Activated naive CD8-positive, alpha-beta T cell treated with anti-CD3 and anti-CD28 coated beads for 36 hours (primary cell): ENCODE measurements around the gene RNF223. TPM values are rescaled to one million over a fixed set of nuclear protein-coding genes. Genes with fewer than 3 reads are reported as not detected.
"Not testable (repeated sequence)": the region's sequence is repeated elsewhere in the genome, so short reads cannot be mapped to it uniquely, and the experiment has no call there.

Experiments used
- DNase-seq: peaks from one replicate; pipeline ENCODE4 v3.0.0; 2021
- H3K27ac Mint-ChIP-seq: one replicate; pipeline ENCODE4 v1.8.0; 2022; ENCODE audit warnings: mild to moderate bottlenecking, moderate library complexity, mixed read lengths
- H3K27me3 Mint-ChIP-seq: one replicate; pipeline ENCODE4 v1.8.0; 2022; ENCODE audit warnings: mild to moderate bottlenecking, mixed read lengths
- H3K36me3 Mint-ChIP-seq: one replicate; pipeline ENCODE4 v1.8.0; 2021; ENCODE audit warnings: mild to moderate bottlenecking, mixed read lengths
- H3K4me1 Mint-ChIP-seq: one replicate; pipeline ENCODE4 v1.8.0; 2021; ENCODE audit warnings: mixed read lengths
- H3K4me3 Mint-ChIP-seq: one replicate; pipeline ENCODE4 v1.8.0; 2022; ENCODE audit warnings: mild to moderate bottlenecking, moderate library complexity, mixed read lengths
- H3K9me3 Mint-ChIP-seq: one replicate; pipeline ENCODE4 v1.8.0; 2022; ENCODE audit warnings: mixed read lengths
- total RNA-seq, 2 experiments: library from RNA; stranded (reverse); gene quantifications; one replicate each; pipeline ENCODE4 v1.2.3, GENCODE V29; 2021

The RNF223 gene
- total RNA-seq, 2 experiments from 2014 or later = not detected

- DNase-seq = no peak
- H3K27me3 Mint-ChIP-seq = no peaks in the 10 kb centered on the region
Measured at GRCh38 chr1:1085171-1085841, 11.2 kb upstream of the RNF223 start.

GRCh38 chr1:1084372-1085170 lies 10.5 kb upstream of the RNF223 start:
- Mint-ChIP-seq H3K36me3 (peaks cover 1% of the 10 kb centered on the region), H3K27ac (no peak overlapping the region), H3K4me3 (no peak overlapping the region), H3K27me3 (no peaks in the 10 kb centered on the region), H3K9me3 (no peaks in the 10 kb centered on the region), H3K4me1 (no peaks in the 10 kb centered on the region)
- no peak for DNase-seq

More at GRCh38 chr1:1085171-1085841, 11.2 kb upstream of the RNF223 start:
- H3K27ac Mint-ChIP-seq = no peak overlapping the region
- no peak overlapping the region for H3K4me3 Mint-ChIP-seq
- no peaks in the 10 kb centered on the region for H3K9me3 Mint-ChIP-seq
- H3K4me1 Mint-ChIP-seq = no peaks in the 10 kb centered on the region
- H3K36me3 Mint-ChIP-seq = peaks cover 1% of the 10 kb centered on the region

GRCh38 chr1:1083416-1084371 lies 9.6 kb upstream of the RNF223 start:
- H3K36me3 Mint-ChIP-seq = peaks cover 1% of the 10 kb centered on the region
- H3K27ac Mint-ChIP-seq = no peak overlapping the region
- DNase-seq = peak; percentile 4
- no peaks in the 10 kb centered on the region for H3K9me3 Mint-ChIP-seq
- H3K4me1 Mint-ChIP-seq = peaks cover 3% of the 10 kb centered on the region
- H3K27me3 Mint-ChIP-seq = no peaks in the 10 kb centered on the region
- no peak overlapping the region for H3K4me3 Mint-ChIP-seq

GRCh38 chr1:1082776-1083415 lies 8.8 kb upstream of the RNF223 start:
- H3K27ac Mint-ChIP-seq = no peak overlapping the region
- H3K36me3 Mint-ChIP-seq = peaks cover 1% of the 10 kb centered on the region
- no peak overlapping the region for H3K4me3 Mint-ChIP-seq
- H3K9me3 Mint-ChIP-seq = no peaks in the 10 kb centered on the region
- no peak for DNase-seq
- H3K27me3 Mint-ChIP-seq = no peaks in the 10 kb centered on the region
- peaks cover 3% of the 10 kb centered on the region for H3K4me1 Mint-ChIP-seq

GRCh38 chr1:1082239-1082775 lies 8.2 kb upstream of the RNF223 start:
- peaks cover 3% of the 10 kb centered on the region for H3K4me1 Mint-ChIP-seq
- H3K4me3 Mint-ChIP-seq = no peak overlapping the region
- no peak for DNase-seq
- peaks cover 1% of the 10 kb centered on the region for H3K36me3 Mint-ChIP-seq
- no peaks in the 10 kb centered on the region for H3K27me3 Mint-ChIP-seq
- H3K9me3 Mint-ChIP-seq = no peaks in the 10 kb centered on the region
- H3K27ac Mint-ChIP-seq = no peak overlapping the region

- Mint-ChIP-seq H3K27me3 (no peaks in the 10 kb centered on the region), H3K4me1 (peaks cover 3% of the 10 kb centered on the region), H3K36me3 (peaks cover 1% of the 10 kb centered on the region), H3K4me3 (no peak overlapping the region), H3K9me3 (no peaks in the 10 kb centered on the region), H3K27ac (no peak overlapping the region)
- DNase-seq = no peak
Measured at GRCh38 chr1:1081311-1082238, 7.5 kb upstream of the RNF223 start.

GRCh38 chr1:1080951-1081310 lies 6.8 kb upstream of the RNF223 start:
- no peak overlapping the region for H3K4me3 Mint-ChIP-seq
- H3K27me3 Mint-ChIP-seq = no peaks in the 10 kb centered on the region
- no peak for DNase-seq
- H3K4me1 Mint-ChIP-seq = peaks cover 3% of the 10 kb centered on the region
- H3K9me3 Mint-ChIP-seq = no peaks in the 10 kb centered on the region
- H3K27ac Mint-ChIP-seq = no peak overlapping the region
- peaks cover 1% of the 10 kb centered on the region for H3K36me3 Mint-ChIP-seq

GRCh38 chr1:1080122-1080757 lies 6.1 kb upstream of the RNF223 start:
- peaks cover 1% of the 10 kb centered on the region for H3K36me3 Mint-ChIP-seq

GRCh38 chr1:1079408-1080121 lies 5.5 kb upstream of the RNF223 start:
- no peak overlapping the region for H3K27ac Mint-ChIP-seq
- H3K36me3 Mint-ChIP-seq = peaks cover 1% of the 10 kb centered on the region
- no peaks in the 10 kb centered on the region for H3K9me3 Mint-ChIP-seq
- H3K4me3 Mint-ChIP-seq = peak overlapping the region; percentile 52
- peaks cover 3% of the 10 kb centered on the region for H3K27me3 Mint-ChIP-seq
- DNase-seq = peak; percentile 69
- peaks cover 3% of the 10 kb centered on the region for H3K4me1 Mint-ChIP-seq

More at GRCh38 chr1:1080122-1080757, 6.1 kb upstream of the RNF223 start:
- no peaks in the 10 kb centered on the region for H3K27me3 Mint-ChIP-seq
- DNase-seq = peak; percentile 38
- no peak overlapping the region for H3K4me3 Mint-ChIP-seq
- H3K27ac Mint-ChIP-seq = no peak overlapping the region
- H3K9me3 Mint-ChIP-seq = no peaks in the 10 kb centered on the region
- H3K4me1 Mint-ChIP-seq = peaks cover 3% of the 10 kb centered on the region

GRCh38 chr1:1077396-1077795 lies 3.3 kb upstream of the RNF223 start:
- H3K36me3 Mint-ChIP-seq, H3K9me3 Mint-ChIP-seq: not testable (repeated sequence)

GRCh38 chr1:1075148-1075935 lies 1.2 kb upstream of the RNF223 start:
- H3K36me3 Mint-ChIP-seq = no peaks in the 10 kb centered on the region
- H3K9me3 Mint-ChIP-seq = no peaks in the 10 kb centered on the region
- H3K27ac Mint-ChIP-seq = no peak overlapping the region
- H3K4me1 Mint-ChIP-seq = peaks cover 3% of the 10 kb centered on the region
- peaks cover 5% of the 10 kb centered on the region for H3K27me3 Mint-ChIP-seq
- DNase-seq = no peak
- no peak overlapping the region for H3K4me3 Mint-ChIP-seq

More at GRCh38 chr1:1077396-1077795, 3.3 kb upstream of the RNF223 start:
- H3K27me3 Mint-ChIP-seq, H3K4me3 Mint-ChIP-seq, H3K27ac Mint-ChIP-seq, H3K4me1 Mint-ChIP-seq: not testable (repeated sequence)
- peak; percentile 0 for DNase-seq

GRCh38 chr1:1074631-1075147 lies 583 bp upstream of the RNF223 start:
- Mint-ChIP-seq H3K4me3 (no peak overlapping the region), H3K9me3 (no peaks in the 10 kb centered on the region), H3K27me3 (peaks cover 5% of the 10 kb centered on the region), H3K4me1 (peaks cover 5% of the 10 kb centered on the region), H3K27ac (peak overlapping the region; percentile 26), H3K36me3 (peaks cover 2% of the 10 kb centered on the region)
- DNase-seq = no peak
